ENCODE results near the gene ADD1.

ADD1 gene

GRCh38 chr4:2830632-2831610, 12.7 kb upstream of the ADD1 start:
- no peak for DNase-seq
- in situ Hi-C loops (cut with HindIII; ENCODE audit: low pct_ligation_motif_present, low pct_unique_long_range_greater_than_20kb, low sequenced_read_pairs), result no loop called here

GRCh38 chr4:2831611-2832308, 11.9 kb upstream of the ADD1 start:
- in situ Hi-C loops (cut with HindIII; ENCODE audit: low pct_ligation_motif_present, low pct_unique_long_range_greater_than_20kb, low sequenced_read_pairs), result no loop called here
- no peak for DNase-seq

GRCh38 chr4:2832309-2832980, 11.2 kb upstream of the ADD1 start:
- in situ Hi-C loops (cut with HindIII; ENCODE audit: low pct_ligation_motif_present, low pct_unique_long_range_greater_than_20kb, low sequenced_read_pairs), result no loop called here
- peak; percentile 60 for DNase-seq

GRCh38 chr4:2832981-2833670, 10.5 kb upstream of the ADD1 start:
- in situ Hi-C loops (cut with HindIII; ENCODE audit: low pct_ligation_motif_present, low pct_unique_long_range_greater_than_20kb, low sequenced_read_pairs), result no loop called here
- no peak for DNase-seq

GRCh38 chr4:2833671-2834000, 10.0 kb upstream of the ADD1 start:
- no peak for DNase-seq
- in situ Hi-C loops (cut with HindIII; ENCODE audit: low pct_ligation_motif_present, low pct_unique_long_range_greater_than_20kb, low sequenced_read_pairs), result no loop called here

- in situ Hi-C loops (cut with HindIII; ENCODE audit: low pct_ligation_motif_present, low pct_unique_long_range_greater_than_20kb, low sequenced_read_pairs), result no loop called here
Measured at GRCh38 chr4:2834001-2834921, 9.4 kb upstream of the ADD1 start.

GRCh38 chr4:2835978-2836377, 7.7 kb upstream of the ADD1 start:
- in situ Hi-C loops (cut with HindIII; ENCODE audit: low pct_ligation_motif_present, low pct_unique_long_range_greater_than_20kb, low sequenced_read_pairs), result no loop called here
- no peak for DNase-seq

More at GRCh38 chr4:2834001-2834921, 9.4 kb upstream of the ADD1 start:
- no peak for DNase-seq

GRCh38 chr4:2836391-2836859, 7.2 kb upstream of the ADD1 start:
- in situ Hi-C loops (cut with HindIII; ENCODE audit: low pct_ligation_motif_present, low pct_unique_long_range_greater_than_20kb, low sequenced_read_pairs), result no loop called here
- no peak for DNase-seq

GRCh38 chr4:2837110-2837903, 6.3 kb upstream of the ADD1 start:
- in situ Hi-C loops (cut with HindIII; ENCODE audit: low pct_ligation_motif_present, low pct_unique_long_range_greater_than_20kb, low sequenced_read_pairs), result no loop called here
- no peak for DNase-seq

- in situ Hi-C loops (cut with HindIII; ENCODE audit: low pct_ligation_motif_present, low pct_unique_long_range_greater_than_20kb, low sequenced_read_pairs), result no loop called here
- no peak for DNase-seq
Measured at GRCh38 chr4:2837904-2838496, 5.6 kb upstream of the ADD1 start.

- in situ Hi-C loops (cut with HindIII; ENCODE audit: low pct_ligation_motif_present, low pct_unique_long_range_greater_than_20kb, low sequenced_read_pairs), result no loop called here
- no peak for DNase-seq
Measured at GRCh38 chr4:2839060-2839459, 4.6 kb upstream of the ADD1 start.

- DNase-seq, result no peak
- in situ Hi-C loops (cut with HindIII; ENCODE audit: low pct_ligation_motif_present, low pct_unique_long_range_greater_than_20kb, low sequenced_read_pairs), result no loop called here
Measured at GRCh38 chr4:2842687-2843262, 869 bp upstream of the ADD1 start.

- DNase-seq, result peak; percentile 36
- in situ Hi-C loops (cut with HindIII; ENCODE audit: low pct_ligation_motif_present, low pct_unique_long_range_greater_than_20kb, low sequenced_read_pairs), result no loop called here
Measured at GRCh38 chr4:2843941-2844584, 419 bp downstream of the ADD1 start.

- DNase-seq, result no peak
- in situ Hi-C loops (cut with HindIII; ENCODE audit: low pct_ligation_motif_present, low pct_unique_long_range_greater_than_20kb, low sequenced_read_pairs), result no loop called here
Measured at GRCh38 chr4:2846172-2846571, 2.5 kb downstream of the ADD1 start.

- DNase-seq, result no peak
- in situ Hi-C loops (cut with HindIII; ENCODE audit: low pct_ligation_motif_present, low pct_unique_long_range_greater_than_20kb, low sequenced_read_pairs), result no loop called here
Measured at GRCh38 chr4:2847302-2847871, 3.7 kb downstream of the ADD1 start.

GRCh38 chr4:2848449-2848848, 4.8 kb downstream of the ADD1 start:
- in situ Hi-C loops (cut with HindIII; ENCODE audit: low pct_ligation_motif_present, low pct_unique_long_range_greater_than_20kb, low sequenced_read_pairs), result no loop called here
- no peak for DNase-seq

Measured in ACHN (cell line).